Gastroesophageal sphincter (tissue), 4 donors: ENCODE data around the gene CBR4. TPM values are rescaled to one million over a fixed set of nuclear protein-coding genes. Genes with fewer than 3 reads are reported as not detected.

ENCODE experiments used
- ATAC-seq: fragments of 150-250 bp; one replicate; pipeline ENCODE4 v1.9.1; 2016; ENCODE audit warnings: mild to moderate bottlenecking, moderate library complexity
- H3K27ac ChIP-seq, 4 donors: fragments of 200-600 bp; sonication (generic) in 3 of 4; 1 replicate in 3 of 4; 2 replicates in 1 of 4; pipeline ENCODE4 v1.5.1; 2016 to 2019
- H3K27me3 ChIP-seq: fragments of 200-600 bp; sonication (generic); one replicate; pipeline ENCODE4 v1.5.1; 2019
- H3K36me3 ChIP-seq, 2 donors: fragments of 200-600 bp; sonication (generic); one replicate each; pipeline ENCODE4 v1.5.1; 2019; ENCODE audit warnings: control low read depth in 1 of 2
- H3K4me1 ChIP-seq, 3 donors: fragments of 200-600 bp; sonication (generic); 1 replicate in 2 of 3; 2 replicates in 1 of 3; pipeline ENCODE4 v1.5.1; 2016 to 2019; ENCODE audit warnings: control low read depth in 2 of 3
- H3K4me3 ChIP-seq, 2 donors: fragments of 200-600 bp; sonication (generic); one replicate each; pipeline ENCODE4 v1.5.1; 2019; ENCODE audit warnings: mild to moderate bottlenecking in 1 of 2, moderate library complexity in 1 of 2
- H3K9me3 ChIP-seq, 3 donors: fragments of 200-600 bp; sonication (generic); one replicate each; pipeline ENCODE4 v1.5.1; 2017 to 2019; ENCODE audit warnings: control low read depth in 2 of 3
- EP300 ChIP-seq: sonication (generic); formaldehyde crosslinking; IDR thresholded peaks from one replicate; pipeline ENCODE4 v1.6.1; 2017; ENCODE audit warnings: antibody characterized with exemption, mild to moderate bottlenecking
- POLR2A ChIP-seq, 2 donors: fragments of 450-650 bp; IDR thresholded peaks; one replicate each; pipeline ENCODE4 v1.6.1; 2017; ENCODE audit warnings: antibody characterized with exemption in 2 of 2, mild to moderate bottlenecking in 2 of 2, moderate library complexity in 1 of 2
- POLR2AphosphoS5 ChIP-seq: sonication (generic); formaldehyde crosslinking; IDR thresholded peaks from one replicate; pipeline ENCODE4 v1.6.1; 2017; ENCODE audit warnings: antibody characterized with exemption
- WGBS, 2 donors: methylation state at CpG; one replicate each; pipeline ENCODE4 v1.1.5; 2018; ENCODE audit warnings: low coverage in 1 of 2; 5-methylcytosine and 5-hydroxymethylcytosine counted together
- total RNA-seq, 4 donors: library from RNA; depleted of rRNA; stranded (reverse); fragments of >200 nt; gene quantifications; one replicate each; pipeline ENCODE4 v1.1.0, GENCODE V29; 2016
- TF ChIP-seq, protein P1 (sequence below), 4 experiments: fragments of 200-600 bp in 2 of 4; fragments of 450-650 bp in 2 of 4; sonication (generic) in 1 of 4; IDR thresholded peaks; one replicate each; pipeline ENCODE4 v1.5.1; 2017 to 2019; ENCODE audit warnings: antibody characterized with exemption in 4 of 4, mild to moderate bottlenecking in 2 of 4, moderate library complexity in 2 of 4

The CBR4 gene
- total RNA-seq, 4 donors from 2014 or later: 13.6 to 19.1 (median 14.4) TPM

DNA sequence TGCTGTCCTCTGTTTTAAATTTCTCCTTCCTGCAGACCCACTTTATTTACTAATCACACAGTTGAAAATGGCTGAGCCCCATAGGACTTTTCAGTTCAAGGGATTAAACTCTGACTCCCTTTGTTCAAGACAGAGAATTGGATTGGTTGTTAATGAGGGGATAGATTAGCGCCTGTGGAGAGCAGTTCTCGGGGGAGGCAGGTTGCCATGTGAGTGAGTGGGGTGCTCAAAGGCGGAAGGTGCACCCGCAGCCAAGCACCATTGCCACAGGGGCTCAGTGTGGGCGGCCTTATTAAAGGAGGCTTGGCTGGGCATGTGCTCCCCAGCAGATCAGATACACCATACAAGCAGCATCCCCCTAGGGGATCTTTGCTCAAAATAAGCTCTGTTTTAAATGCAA lies 7.9 kb upstream of the CBR4 start:
- no peaks in the 10 kb centered on the region for H3K9me3 ChIP-seq
- H3K27me3 ChIP-seq: no peaks in the 10 kb centered on the region
- peaks cover 0 to 14% (median 0%) of the 10 kb centered on the region in 3 donors for H3K4me1 ChIP-seq
- 96% methylated on average over 4 of the region's 5 CpGs; no CpG with 5 or more reads in 1 of the 2 donors for WGBS, 2 donors
- TF ChIP-seq POLR2A (IDR thresholded peaks at IDR 0.05) (no peak), EP300 (no peak), POLR2AphosphoS5 (no peak)
- TF ChIP-seq, protein P1, sequence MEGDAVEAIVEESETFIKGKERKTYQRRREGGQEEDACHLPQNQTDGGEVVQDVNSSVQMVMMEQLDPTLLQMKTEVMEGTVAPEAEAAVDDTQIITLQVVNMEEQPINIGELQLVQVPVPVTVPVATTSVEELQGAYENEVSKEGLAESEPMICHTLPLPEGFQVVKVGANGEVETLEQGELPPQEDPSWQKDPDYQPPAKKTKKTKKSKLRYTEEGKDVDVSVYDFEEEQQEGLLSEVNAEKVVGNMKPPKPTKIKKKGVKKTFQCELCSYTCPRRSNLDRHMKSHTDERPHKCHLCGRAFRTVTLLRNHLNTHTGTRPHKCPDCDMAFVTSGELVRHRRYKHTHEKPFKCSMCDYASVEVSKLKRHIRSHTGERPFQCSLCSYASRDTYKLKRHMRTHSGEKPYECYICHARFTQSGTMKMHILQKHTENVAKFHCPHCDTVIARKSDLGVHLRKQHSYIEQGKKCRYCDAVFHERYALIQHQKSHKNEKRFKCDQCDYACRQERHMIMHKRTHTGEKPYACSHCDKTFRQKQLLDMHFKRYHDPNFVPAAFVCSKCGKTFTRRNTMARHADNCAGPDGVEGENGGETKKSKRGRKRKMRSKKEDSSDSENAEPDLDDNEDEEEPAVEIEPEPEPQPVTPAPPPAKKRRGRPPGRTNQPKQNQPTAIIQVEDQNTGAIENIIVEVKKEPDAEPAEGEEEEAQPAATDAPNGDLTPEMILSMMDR (IDR thresholded peaks at IDR 0.05): no peak
- ATAC-seq: no peak
- no peak overlapping the region for H3K27ac ChIP-seq
- H3K4me3 ChIP-seq: no peak overlapping the region
- no peaks in the 10 kb centered on the region for H3K36me3 ChIP-seq

DNA sequence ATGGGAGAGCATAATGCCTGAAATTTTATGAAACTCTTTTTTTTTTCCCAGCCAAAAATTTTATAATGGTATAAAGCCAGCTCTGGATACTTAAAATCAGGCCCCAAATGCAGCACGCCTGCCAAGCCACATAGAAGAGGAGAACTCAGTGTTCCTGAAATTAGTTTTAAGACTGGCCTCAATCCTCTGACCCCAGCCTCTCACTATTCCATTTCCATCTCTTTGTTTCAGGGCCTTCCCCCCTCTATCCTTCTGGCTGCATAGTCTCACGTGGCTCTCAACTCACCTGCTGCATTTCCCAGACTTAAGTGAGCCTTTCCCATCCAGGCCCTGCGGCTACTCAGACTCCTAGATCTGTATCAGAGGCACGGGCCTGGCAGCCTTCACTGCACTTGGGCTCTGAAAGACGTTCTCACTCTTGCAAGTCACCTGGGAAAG lies 5.2 kb upstream of the CBR4 start:
- WGBS, 2 donors: 34 to 80% methylated on average over 3 to 5 of the region's 5 CpGs
- H3K4me3 ChIP-seq: no peak overlapping the region
- H3K27me3 ChIP-seq: no peaks in the 10 kb centered on the region
- H3K4me1 ChIP-seq: peaks cover 0 to 20% (median 0%) of the 10 kb centered on the region in 3 donors
- no peaks in the 10 kb centered on the region for H3K36me3 ChIP-seq
- TF ChIP-seq, protein P1 (IDR thresholded peaks at IDR 0.05): no peak
- TF ChIP-seq EP300: no peak
- TF ChIP-seq POLR2AphosphoS5: no peak
- peak overlapping the region in 1 of 4 donors; percentile 21 for H3K27ac ChIP-seq
- no peak for ATAC-seq
- no peaks in the 10 kb centered on the region for H3K9me3 ChIP-seq

DNA sequence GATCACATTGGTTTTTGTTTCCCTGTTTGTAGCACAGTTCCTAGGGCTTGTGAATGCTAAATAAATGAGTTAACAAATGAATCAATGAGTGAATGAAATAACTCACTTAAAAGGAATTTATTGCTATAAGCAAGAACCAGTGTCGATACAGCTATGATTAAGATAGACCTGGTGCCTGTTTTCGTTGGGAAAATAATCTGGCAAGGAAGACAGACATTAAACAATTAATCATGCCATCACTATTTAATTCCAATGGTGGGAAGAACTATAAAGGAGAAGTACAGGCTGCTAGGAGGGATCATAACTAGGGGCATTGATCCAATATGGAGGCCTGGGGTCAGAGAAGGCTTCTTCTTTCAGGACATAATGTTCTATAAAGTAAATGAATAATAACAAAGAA lies 4.5 kb upstream of the CBR4 start:
- H3K27ac ChIP-seq: peak overlapping the region in 1 of 4 donors; percentile 21
- no peaks in the 10 kb centered on the region for H3K36me3 ChIP-seq

DNA sequence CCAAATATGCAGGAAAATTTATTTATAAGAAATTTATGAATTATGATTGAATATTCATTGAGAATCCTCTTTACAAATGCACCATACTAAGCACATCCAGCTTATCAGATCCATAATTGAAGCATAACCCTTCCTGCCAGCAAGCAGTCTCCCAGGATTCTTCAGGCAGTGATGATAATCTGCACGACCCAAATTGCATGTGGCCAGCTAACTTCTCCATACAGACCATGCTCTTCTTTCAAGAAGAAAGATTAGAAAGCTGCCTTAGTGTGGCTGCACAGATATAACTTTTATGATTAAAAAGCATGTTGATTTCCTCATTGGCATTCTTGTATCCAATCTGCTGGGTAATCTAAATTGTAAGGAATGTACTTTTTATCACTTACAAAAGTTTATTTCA lies 3.3 kb upstream of the CBR4 start:
- WGBS, 2 donors: 71 to 100% methylated on average over 1 of the region's 1 CpG
- H3K27ac ChIP-seq: no peak overlapping the region
- TF ChIP-seq POLR2A (IDR thresholded peaks at IDR 0.05) (no peak), EP300 (no peak), POLR2AphosphoS5 (no peak)
- no peaks in the 10 kb centered on the region for H3K27me3 ChIP-seq
- no peaks in the 10 kb centered on the region for H3K9me3 ChIP-seq
- H3K4me3 ChIP-seq: no peak overlapping the region
- H3K36me3 ChIP-seq: no peaks in the 10 kb centered on the region
- no peak for ATAC-seq
- peaks cover 3 to 30% (median 6%) of the 10 kb centered on the region in 3 donors for H3K4me1 ChIP-seq

More for the DNA sequence above, 4.5 kb upstream of the CBR4 start:
- Histone ChIP-seq H3K27me3 (no peaks in the 10 kb centered on the region), H3K9me3 (no peaks in the 10 kb centered on the region), H3K4me1 (peaks cover 0 to 20% (median 0%) of the 10 kb centered on the region in 3 donors), H3K4me3 (no peak overlapping the region)
- ATAC-seq: no peak
- TF ChIP-seq EP300 (no peak), POLR2AphosphoS5 (no peak), POLR2A (IDR thresholded peaks at IDR 0.05) (no peak)
- TF ChIP-seq, protein P1 (IDR thresholded peaks at IDR 0.05): no peak
- 14 to 29% methylated on average over 2 of the region's 2 CpGs for WGBS, 2 donors

DNA sequence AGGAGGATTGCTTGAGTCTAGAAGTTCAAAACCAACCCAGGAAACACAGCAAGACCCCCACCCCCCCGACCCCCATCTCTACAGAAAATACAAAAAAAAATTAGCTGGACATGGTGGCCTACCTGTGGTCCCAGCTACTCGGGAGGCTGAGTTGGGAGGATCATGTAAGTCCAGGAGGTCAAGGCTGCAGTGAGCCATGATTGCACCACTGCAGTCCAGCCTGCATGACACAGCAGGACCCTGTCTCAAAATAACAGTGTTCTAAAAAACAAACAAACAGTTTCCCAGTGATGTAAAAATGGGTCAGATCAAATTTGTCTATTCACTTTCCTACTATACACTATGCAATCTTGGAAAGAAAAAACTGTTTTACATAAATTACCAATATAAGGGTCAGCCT lies 2.0 kb upstream of the CBR4 start:
- H3K27me3 ChIP-seq: no peaks in the 10 kb centered on the region
- H3K4me3 ChIP-seq: no peak overlapping the region
- peaks cover 3 to 44% (median 7%) of the 10 kb centered on the region in 3 donors for H3K4me1 ChIP-seq
- H3K27ac ChIP-seq: no peak overlapping the region
- TF ChIP-seq, protein P1 (IDR thresholded peaks at IDR 0.05): no peak
- TF ChIP-seq POLR2A (IDR thresholded peaks at IDR 0.05) (no peak), POLR2AphosphoS5 (no peak), EP300 (no peak)
- no peaks in the 10 kb centered on the region for H3K36me3 ChIP-seq
- WGBS, 2 donors: 40 to 60% methylated on average over 1 to 2 of the region's 2 CpGs
- no peak for ATAC-seq
- H3K9me3 ChIP-seq: no peaks in the 10 kb centered on the region
